Hindlimb muscle (tissue), 1 donor: Measurements from ENCODE around the gene IZUMO1. TPM values are rescaled to one million over a fixed set of nuclear protein-coding genes. Genes with fewer than 3 reads are reported as not detected.

Source experiments
- DNase-seq: peaks from one replicate; pipeline ENCODE4 v3.0.0-alpha.2; 2013
- polyA plus RNA-seq: library from polyadenylated mRNA; unstranded; fragments of 120-200 nt; gene quantifications from one replicate; pipeline ENCODE4 v1.2.1, GENCODE V29; 2013; ENCODE audit not compliant: insufficient read length

IZUMO1 gene
- polyA plus RNA-seq, 1 donor, result 0.96 TPM

DNA sequence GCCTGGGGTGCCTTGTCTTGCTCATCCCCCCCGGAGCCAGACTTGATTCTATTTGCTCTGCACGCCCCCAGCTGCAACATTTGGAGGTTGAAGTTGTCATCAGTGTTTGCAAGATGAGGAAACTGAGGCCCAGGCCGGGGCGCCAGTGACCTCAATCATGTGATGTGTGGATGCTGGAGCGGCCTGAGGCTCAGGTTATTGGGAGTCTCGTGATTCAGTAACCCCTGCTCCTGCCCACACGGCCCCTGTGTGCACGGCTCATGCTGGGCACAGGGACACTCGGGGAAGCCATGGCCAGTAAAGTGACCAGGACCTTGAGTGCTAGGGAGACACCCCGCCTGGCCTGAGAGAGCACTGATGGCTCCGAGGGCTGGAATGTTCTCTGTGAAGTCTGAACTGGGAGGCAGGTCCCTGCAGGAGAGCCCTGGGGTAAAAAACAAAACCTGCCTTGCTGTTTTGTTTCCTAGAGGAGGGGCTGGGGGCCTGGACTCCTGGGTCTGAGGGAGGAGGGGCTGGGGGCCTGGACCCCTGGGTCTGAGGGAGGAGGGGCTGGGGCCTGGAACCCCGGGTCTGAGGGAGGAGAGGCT lies 10.5 kb upstream of the IZUMO1 start:
- no peak for DNase-seq

DNA sequence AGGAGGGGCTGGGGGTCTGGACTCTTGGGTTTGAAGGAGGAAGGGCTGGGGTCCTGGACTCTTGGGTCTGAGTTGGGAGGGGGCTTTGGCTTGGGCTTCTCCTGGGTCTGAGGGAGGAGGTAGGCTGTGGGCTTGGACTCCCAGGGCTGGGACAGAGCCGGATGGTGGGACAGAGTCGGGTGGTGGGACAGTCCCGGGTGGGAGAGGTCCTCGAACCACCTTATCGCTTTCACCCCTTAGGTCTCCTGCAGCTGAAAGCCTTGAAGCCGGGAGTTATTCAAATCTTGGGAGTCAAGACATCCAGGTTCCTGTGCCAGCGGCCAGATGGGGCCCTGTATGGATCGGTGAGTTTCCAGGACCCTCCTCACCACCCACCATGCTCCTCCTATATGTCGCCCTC lies 10.0 kb upstream of the IZUMO1 start:
- no peak for DNase-seq

DNA sequence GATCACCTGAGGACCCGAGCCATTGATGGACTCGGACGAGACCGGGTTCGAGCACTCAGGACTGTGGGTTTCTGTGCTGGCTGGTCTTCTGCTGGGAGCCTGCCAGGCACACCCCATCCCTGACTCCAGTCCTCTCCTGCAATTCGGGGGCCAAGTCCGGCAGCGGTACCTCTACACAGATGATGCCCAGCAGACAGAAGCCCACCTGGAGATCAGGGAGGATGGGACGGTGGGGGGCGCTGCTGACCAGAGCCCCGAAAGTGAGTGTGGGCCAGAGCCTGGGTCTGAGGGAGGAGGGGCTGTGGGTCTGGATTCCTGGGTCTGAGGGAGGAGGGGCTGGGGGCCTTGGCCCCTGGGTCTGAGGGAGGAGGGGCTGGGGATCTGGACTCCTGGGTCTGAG lies 9.5 kb upstream of the IZUMO1 start:
- no peak for DNase-seq

DNA sequence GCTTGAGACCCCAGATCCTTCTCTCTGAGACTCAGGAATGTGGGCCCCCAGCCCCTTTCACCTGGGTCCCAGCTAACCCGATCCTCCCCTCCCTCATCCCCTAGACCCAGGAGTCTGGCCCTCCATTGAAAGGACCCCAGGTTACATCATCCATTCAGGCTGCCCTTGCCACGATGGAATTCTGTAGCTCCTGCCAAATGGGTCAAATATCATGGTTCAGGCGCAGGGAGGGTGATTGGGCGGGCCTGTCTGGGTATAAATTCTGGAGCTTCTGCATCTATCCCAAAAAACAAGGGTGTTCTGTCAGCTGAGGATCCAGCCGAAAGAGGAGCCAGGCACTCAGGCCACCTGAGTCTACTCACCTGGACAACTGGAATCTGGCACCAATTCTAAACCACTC lies 9.1 kb upstream of the IZUMO1 start:
- no peak for DNase-seq

DNA sequence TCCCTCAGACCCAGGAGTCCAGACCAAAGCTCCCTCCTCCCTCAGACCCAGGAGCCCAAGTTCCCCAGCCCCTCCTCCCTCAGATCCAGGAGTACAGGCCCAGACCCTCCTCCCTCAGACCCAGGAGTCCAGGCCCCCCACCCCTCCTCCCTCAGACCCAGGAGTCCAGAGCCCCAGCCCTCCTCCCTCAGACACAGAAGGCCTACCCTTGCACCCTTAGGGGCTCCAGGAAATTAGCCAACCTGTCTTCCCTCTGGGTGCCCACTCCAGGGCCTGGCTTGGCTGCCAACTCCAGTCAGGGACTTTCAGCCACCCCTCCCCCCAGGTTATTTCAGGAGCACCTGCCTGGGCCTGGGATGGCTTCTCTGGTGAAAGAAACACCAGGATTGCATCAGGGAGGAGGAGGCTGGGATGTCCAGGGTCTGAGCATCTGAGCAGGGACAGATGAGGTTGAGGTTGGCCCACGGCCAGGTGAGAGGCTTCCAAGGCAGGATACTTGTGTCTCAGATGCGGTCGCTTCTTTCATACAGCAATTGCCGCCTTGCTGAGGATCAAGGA lies 8.5 kb upstream of the IZUMO1 start, which contains the start of gene FGF21:
Gene FGF21 (plus strand): TSS at position 441 of the 558 bp plus-strand sequence. CDS start 713 bp downstream, outside the sequence.
- no peak for DNase-seq

DNA sequence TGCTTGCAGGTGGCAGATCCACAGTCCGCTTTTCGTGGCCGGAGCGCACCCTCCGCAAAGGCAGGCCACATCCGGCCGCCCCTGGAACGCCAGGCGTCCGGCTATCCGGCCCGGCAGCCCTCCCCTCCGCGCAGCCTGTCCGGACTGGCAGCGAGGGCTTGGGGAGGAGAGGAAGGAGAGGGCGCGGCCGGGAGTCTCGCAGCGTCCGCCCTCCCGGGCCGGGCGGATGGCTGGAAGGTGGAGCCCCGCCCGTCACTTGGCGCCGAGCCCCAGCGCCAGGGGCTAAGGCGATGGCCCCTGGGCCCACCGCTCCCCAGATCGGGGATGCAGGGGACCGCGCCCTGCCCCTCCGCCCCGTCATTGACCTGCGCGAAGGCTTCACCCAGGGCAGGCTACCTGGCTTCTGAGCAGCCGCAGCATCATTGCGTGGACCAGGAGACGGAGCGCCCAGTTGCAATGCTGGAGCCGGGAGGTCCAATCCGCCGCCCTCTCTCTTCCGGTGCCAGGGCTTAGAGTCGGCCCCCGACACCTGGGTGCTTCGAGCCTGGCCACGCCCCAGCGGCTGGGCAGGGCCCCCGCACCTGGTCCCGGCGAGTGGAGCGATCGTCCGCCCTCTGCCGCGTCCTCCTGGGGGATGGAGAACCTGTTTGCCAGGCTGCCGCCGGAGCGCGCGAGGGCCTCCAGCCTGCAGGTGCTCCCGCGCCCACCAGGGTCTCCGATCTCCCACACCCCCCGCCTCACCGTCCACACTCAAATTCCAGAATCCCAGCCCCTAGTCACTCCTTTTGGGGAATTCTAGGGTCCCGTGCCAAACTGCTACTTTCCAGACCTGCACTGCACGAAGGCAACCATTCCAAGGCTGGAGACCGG lies 6.0 kb upstream of the IZUMO1 start, which contains the start of gene FUT1:
Gene FUT1 (minus strand): TSS at position 146 of the 870 bp plus-strand sequence. CDS start 1,360 bp downstream, outside the sequence.
- DNase-seq, result no peak

DNA sequence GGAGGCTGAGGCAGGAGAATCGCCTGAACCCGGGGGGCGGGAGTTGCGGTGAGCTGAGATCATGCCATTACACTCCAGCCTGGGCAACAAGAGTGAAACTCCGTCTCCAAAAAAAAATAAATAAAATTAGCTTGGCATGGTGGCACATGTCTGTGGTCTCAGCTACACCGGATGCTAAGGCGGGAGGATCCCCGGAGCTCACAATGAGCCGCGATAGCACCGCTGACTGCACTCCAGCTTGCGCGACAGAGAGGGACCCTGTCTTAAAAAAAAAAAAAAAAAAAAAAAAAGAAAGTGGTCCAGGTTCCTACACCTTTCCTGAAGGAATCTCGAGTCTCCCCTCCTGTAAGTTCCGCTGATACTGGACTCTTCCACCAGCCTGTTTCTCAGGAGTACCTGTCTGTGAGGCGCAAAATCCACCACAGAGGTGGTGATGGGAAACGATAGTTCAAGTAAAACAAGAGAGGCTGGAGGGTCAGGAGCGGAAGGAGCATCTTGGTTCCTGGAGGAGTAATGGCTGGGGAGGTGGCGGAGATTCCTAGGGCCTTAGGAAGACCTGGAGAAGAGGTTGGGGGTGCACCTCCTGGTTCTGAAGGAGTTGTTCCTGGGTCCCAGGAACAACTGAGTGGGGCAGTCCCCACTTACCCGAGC lies 5.3 kb upstream of the IZUMO1 start:
- DNase-seq, result no peak

DNA sequence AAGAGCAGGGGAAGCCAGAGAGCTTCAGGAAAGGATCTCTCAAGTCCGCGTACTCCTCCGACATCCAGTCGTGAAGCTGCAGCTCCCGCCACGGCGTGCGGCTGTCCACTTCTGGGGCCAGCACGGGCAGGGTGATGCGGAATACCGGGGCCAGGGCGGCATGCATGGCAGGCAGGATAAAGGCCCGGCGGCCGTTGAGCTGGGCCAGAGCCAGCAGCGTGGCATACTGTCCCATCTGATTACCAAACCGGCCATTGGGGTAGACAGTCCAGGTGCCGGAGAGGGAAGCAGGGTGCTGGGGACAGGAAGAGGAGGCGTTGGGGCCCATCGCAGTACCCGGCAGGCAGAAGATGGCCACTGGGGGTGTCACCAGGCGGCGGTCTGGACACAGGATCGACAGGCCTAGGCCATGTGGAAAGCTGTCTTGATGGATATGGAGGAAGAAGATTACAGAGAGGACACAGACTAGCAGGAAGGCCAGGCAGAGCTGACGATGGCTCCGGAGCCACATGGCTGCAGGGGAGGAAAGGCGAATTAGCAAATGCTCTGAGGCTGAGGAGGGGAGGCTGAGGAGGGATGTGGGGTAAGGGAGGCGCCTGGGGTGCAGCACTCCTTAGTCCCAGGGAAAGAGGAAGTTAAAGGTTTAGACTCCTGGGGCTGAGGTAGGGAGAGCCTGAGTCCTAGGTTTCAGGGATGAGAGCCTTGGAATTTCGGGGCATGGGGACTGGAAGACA lies 4.2 kb upstream of the IZUMO1 start:
- no peak for DNase-seq

DNA sequence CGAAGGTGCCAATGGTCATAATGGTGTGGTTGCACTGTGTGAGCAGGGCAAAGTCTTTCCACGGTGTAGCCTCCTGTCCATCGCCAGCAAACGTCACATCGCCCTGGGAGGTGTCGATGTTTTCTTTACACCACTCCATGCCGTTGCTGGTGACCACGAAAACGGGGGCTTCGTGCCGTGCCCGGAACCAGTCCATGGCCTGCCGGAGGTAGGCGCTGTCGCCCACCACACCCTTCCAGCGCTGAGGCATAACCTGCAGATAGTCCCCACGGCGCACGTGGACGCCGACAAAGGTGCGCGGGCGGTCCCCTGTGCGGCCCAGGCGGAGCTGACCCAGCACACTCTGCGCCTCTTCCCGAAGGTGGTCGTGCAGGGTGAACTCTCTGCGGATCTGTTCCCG lies 3.6 kb upstream of the IZUMO1 start:
- no peak for DNase-seq

DNA sequence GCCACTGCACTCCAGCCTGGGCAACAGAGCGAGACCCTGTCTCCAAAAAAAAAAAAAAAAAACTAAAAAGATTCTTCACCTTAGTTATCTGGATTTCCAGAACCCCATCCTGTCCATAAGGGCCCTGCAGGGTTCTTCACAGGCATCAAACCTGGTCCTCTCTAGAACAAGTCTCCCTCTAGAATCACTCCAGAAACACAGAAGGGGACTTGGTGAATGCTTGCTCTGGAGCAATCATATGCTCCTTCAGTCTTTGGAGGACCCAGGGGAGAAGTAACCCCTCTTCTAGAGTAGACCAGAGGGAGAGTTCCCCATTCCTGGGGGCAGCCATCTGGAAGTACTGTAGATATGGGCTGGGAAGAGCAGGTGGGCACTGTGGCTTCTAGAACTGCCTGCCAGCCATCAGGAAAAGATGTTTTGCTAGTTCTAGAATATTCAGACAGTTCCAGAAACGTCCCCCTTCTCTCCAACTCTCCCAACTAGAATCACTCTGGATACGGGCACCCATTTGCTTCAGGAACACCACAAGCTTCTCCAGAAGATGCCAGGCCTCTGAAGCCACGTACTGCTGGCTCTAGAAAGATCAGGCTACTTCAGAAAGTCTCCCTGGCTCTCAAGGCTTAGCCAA lies 3.0 kb upstream of the IZUMO1 start:
- no peak for DNase-seq

DNA sequence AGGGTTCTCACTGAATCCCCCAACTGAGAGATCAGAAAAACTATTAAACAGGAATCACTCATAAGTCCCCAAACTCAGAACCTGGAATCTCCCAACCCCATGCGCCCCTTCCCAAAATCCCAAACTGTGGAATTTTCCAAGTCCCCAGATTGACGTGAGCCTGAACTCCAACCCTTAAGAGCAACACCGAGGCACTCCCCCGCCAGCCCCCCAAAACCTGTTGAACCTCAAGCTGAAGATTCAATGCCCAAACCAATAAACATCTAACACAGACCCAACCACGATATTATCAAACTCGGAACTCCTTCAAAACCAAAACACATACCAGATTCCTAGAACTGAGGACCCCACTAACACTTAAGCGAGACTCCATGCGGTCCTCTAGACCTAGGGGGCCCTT lies 599 bp downstream of the IZUMO1 start:
- no peak for DNase-seq

DNA sequence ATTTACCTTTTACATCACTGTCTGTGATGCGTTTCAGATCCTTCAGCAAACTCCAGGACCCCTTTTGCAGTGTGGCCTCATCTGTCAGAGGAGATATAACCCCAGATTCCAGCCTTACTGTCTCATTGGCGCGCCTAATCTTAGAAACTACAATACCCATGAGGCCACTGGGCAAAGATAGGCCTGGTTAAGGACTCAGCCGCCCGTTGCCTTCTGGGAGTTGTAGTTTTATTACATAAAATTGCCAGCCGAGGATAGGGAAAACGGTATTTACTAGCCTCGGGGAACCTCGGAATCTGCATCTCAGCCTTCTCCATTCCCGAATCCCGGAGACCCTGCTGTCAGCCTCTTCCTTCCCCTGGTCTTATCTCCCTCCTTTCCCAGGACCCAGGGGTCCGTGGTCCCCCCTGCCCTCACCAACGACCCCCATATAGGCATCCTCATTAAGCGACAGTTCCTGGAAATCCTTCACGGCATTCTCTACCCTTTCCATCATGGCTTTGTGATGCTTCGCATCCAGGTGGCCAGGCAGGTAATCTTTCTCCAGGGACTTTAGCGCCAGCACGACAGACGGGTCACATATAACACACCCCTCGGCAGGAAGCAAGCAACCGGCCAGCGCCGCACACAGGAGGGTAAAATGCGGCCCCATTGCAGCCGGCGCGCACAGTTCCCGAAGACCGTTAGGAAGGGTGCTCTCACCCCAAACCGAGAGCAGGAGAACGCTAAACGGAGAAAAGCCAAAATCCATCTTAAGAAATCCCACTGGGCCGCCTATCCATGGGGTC lies 1.3 kb downstream of the IZUMO1 start:
- no peak for DNase-seq

DNA sequence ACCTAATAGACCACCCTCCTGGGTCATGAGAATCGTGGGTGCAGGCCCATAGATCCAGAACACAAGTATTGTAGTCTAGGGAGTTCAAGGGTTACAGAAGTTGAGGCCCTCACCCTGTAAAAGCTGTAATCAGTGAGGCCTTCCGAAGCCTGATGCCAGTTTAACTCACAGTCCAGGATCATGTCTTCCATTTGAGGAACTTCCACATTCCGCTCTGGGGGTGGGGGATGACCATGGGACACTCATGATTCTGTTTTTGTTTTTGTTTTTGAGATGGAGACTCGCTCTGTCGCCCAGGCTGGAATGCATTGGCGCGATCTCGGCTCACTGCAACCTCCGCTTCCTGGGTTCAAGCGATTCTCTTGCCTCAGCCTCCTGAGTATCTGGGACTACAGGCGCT lies 4.6 kb downstream of the IZUMO1 start:
- DNase-seq, result no peak

DNA sequence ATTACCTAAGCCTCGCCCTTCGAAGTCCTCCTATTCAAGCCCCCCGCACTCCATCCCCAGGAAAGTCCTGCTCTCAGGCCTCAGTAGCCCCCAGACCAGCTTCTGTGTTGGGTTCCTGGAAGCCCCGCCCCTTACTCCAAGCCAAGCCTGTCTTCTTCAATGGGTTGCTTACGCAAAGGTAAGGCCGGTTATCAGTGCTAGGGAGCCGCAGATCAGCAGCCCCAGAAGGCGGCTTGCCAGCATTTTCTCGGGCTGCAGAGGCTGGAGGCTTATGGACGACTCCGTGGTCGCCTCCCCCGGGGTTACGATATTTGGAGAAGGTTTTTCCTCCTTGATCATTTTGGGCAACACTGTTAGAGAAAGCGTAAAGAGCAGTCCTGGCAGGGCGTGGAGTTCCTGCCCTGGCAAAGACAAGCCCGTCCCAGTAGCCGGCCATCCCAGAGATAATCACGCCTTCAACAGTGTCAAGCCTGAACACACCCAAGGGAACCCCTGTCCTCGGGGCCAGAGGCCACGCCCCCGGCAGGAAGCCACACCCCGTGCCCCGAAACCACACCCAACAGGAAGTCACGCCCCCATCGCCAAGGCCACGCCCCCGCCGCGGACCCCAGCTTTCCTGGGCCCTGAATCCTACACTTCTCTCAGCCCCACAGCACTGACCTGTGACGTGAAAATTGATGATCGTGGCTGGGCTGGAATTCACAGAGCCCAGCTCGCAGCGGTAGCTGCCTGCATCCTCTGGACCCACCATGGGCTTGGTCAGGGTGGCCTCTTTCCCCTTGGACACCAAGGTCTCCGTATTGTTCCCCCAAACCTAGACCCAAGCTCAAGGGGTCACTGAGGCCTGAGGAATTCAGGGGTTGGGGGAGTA lies 5.3 kb downstream of the IZUMO1 start:
- no peak for DNase-seq

DNA sequence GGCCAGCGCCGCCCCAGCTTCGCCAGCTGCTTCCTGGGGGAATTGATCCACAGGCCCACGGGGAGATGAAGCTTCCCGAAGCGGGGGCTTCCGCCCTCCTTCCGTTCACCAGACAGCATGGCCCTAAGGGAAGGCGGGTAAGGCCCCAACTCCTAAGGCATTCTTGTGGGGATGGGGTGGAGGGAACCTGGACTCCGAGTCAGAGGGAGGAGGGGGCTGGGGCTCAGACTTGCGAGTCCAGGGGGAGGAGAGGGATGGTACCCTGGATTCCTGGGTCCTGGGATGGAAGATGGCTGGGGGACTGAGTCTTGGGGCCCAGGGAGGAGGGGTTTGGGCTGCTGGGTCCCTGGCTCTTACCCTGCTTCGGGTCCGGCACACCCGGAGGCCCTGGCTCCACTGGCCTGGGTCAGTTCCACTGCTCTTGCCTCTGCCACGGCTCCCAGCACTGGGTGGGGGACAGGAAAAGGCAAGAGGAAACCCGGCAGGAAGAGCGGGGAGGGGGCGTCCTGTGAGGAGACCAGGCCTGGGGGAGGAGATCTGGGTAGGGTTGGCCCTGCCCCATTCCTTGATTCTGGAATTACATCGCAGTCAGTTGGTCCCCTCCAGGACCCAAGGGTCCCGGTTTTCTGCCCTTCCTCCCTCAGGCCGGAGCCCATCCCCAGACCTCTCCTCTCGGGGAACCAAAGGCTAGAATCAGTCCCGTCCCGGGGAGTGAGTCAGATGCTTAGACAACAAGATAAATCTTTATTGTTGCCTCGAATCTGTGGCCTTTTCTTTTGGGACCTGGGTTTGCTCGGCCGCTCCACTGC lies 6.3 kb downstream of the IZUMO1 start, which contains the start of gene RASIP1:
Gene RASIP1 (minus strand): TSS at position 447 of the 809 bp plus-strand sequence. CDS start 328 bp downstream, at position 119.
- DNase-seq, result no peak

DNA sequence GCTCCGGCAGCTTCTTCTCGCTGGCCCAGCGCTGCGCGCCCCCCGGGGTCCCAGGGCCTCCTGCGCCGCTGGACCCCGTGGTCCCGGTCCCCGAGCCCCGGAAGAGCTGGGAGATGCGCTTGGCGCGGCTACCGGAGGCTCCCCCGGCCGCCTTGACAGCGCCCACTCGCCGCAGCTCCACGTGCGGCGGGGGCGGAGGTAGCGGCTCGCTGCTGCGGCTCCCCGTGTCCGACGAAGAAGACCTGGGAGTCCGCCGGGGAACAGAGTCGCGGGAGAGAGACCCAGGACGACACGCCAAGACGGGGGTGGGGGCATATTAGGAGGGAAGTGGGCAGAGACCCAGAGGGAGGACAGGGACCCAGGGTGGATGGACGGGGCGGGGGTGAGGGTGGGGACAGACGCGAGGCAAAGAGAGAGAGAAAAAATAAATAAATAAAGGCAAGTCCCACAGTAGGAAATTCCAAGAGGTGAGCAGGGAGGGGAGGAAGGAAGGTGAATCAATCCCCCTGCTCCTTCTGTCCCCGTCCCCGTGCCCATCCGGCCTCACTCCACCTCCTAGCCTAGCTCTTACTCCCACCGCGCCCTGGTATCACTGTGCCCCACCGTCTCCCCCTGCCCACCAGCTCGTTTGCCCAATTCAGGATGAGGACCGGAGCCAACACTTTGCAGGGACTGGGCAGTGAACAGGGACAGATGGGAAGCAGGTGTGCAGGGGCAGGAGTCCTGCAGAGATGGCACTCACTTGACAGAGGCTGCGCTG lies 7.1 kb downstream of the IZUMO1 start:
- no peak for DNase-seq

DNA sequence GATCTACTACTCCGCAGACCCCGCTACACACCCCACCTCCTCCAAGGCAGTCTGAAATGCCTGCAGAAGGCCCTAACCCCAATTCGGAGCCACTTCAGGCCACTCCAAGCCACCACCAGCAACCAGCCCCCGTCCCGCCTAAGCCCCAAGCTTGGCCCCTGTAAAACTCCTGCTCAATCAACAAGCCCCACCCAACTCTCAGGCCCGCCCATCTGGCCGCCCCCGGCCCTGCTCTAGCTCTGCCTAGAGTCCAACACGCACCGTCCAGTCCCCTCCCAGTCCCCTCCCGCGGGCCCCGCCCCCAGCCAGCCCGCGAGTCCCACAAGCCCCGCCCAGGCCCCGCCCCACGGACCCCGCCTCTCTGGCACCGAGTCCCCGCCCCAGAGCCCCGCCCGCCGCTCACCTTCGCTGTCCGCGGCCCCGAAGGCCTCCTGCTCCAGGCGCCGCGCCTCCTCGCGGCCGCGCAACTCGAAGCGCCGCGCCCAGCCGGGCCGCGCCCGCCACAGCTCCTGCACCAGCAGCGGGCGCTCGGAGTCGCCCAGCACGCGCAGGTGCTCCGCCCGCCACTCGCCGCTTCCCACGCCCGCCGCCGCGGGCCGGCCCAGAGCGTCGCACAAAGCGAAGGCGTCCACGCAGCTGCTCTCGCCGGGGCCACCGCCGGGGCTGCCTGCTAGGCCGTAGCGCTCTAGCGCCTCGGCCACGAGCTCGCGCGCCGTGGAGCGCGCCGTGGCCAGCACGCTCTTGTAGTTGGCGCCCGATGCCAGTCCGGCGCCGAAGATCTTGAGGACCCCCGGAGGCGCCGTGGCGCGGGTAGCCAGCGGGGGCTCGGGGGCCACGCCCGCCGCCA lies 7.9 kb downstream of the IZUMO1 start:
- peak; percentile 88 for DNase-seq
